Measurements from ENCODE around the gene KRT4. TPM values are rescaled to one million over a fixed set of nuclear protein-coding genes. Genes with fewer than 3 reads are reported as not detected.

Gene KRT4
- total and polyA plus RNA-seq, 3 experiments from 2014 or later = not detected

GRCh38 chr12:52838609-52839435 lies 24.9 kb upstream of the KRT4 start:
- peak in 1 of 5 donors; percentile 38 for DNase-seq
- Mint-ChIP-seq H3K27me3 (peaks cover 16 to 33% of the 10 kb centered on the region in 2 donors), H3K9me3 (no peaks in the 10 kb centered on the region), H3K4me3 (no peak overlapping the region), H3K36me3 (no peaks in the 10 kb centered on the region), H3K27ac (peak overlapping the region in 1 of 8 donors; percentile 68), H3K4me1 (peaks cover 7 to 20% (median 9%) of the 10 kb centered on the region in 3 donors)
- Histone ChIP-seq H3K36me3 (ENCODE audit: insufficient read depth, low read length) (no peaks in the 10 kb centered on the region), H3K4me1 (ENCODE audit: insufficient read depth, low read length) (peaks cover 12% of the 10 kb centered on the region), H3K27ac (ENCODE audit: low read depth, low read length) (no peak overlapping the region), H3K4me3 (ENCODE audit: low read length) (no peak overlapping the region), H3K9me3 (ENCODE audit: low read length) (no peaks in the 10 kb centered on the region), H3K27me3 (ENCODE audit: insufficient read depth, low read length, poor library complexity, severe bottlenecking) (no peaks in the 10 kb centered on the region)
- ChIA-PET CTCF (no interaction called here), POLR2A (no interaction called here)

- Mint-ChIP-seq H3K4me3 (peak overlapping the region in 1 of 7 donors; percentile 10), H3K36me3 (no peaks in the 10 kb centered on the region), H3K9me3 (no peaks in the 10 kb centered on the region), H3K4me1 (peaks cover 7 to 20% (median 9%) of the 10 kb centered on the region in 3 donors), H3K27ac (peak overlapping the region in 2 of 8 donors; percentile 61 to 68), H3K27me3 (peaks cover 16 to 33% of the 10 kb centered on the region in 2 donors)
- DNase-seq = peak in 1 of 5 donors; percentile 5
- ChIA-PET POLR2A (no interaction called here), CTCF (no interaction called here)
- Histone ChIP-seq H3K36me3 (ENCODE audit: insufficient read depth, low read length) (no peaks in the 10 kb centered on the region), H3K27ac (ENCODE audit: low read depth, low read length) (no peak overlapping the region), H3K9me3 (ENCODE audit: low read length) (no peaks in the 10 kb centered on the region), H3K4me1 (ENCODE audit: insufficient read depth, low read length) (peaks cover 12% of the 10 kb centered on the region), H3K4me3 (ENCODE audit: low read length) (no peak overlapping the region), H3K27me3 (ENCODE audit: insufficient read depth, low read length, poor library complexity, severe bottlenecking) (no peaks in the 10 kb centered on the region)
Measured at GRCh38 chr12:52837781-52838608, 24.1 kb upstream of the KRT4 start.

GRCh38 chr12:52837413-52837741 lies 23.5 kb upstream of the KRT4 start:
- no peak for DNase-seq
- Mint-ChIP-seq H3K4me3 (no peak overlapping the region), H3K27me3 (peaks cover 16 to 33% of the 10 kb centered on the region in 2 donors), H3K27ac (peak overlapping the region in 1 of 8 donors; percentile 54), H3K4me1 (peaks cover 7 to 20% (median 9%) of the 10 kb centered on the region in 3 donors), H3K36me3 (no peaks in the 10 kb centered on the region), H3K9me3 (no peaks in the 10 kb centered on the region)
- POLR2A ChIA-PET = no interaction called here
- H3K27me3 ChIP-seq (ENCODE audit: insufficient read depth, low read length, poor library complexity, severe bottlenecking) = no peaks in the 10 kb centered on the region
- peaks cover 12% of the 10 kb centered on the region for H3K4me1 ChIP-seq (ENCODE audit: insufficient read depth, low read length)
- H3K9me3 ChIP-seq (ENCODE audit: low read length) = no peaks in the 10 kb centered on the region
- no peaks in the 10 kb centered on the region for H3K36me3 ChIP-seq (ENCODE audit: insufficient read depth, low read length)
- no peak overlapping the region for H3K27ac ChIP-seq (ENCODE audit: low read depth, low read length)
- H3K4me3 ChIP-seq (ENCODE audit: low read length) = no peak overlapping the region
- CTCF ChIA-PET = interaction anchor here (1.0 kb wide), 1 partner anchor 13 kb away, joined by 3 read pairs; no protein-coding TSS in a partner anchor

- Histone ChIP-seq H3K9me3 (ENCODE audit: low read length) (no peaks in the 10 kb centered on the region), H3K27me3 (ENCODE audit: insufficient read depth, low read length, poor library complexity, severe bottlenecking) (no peaks in the 10 kb centered on the region), H3K27ac (ENCODE audit: low read depth, low read length) (no peak overlapping the region), H3K4me1 (ENCODE audit: insufficient read depth, low read length) (peaks cover 12% of the 10 kb centered on the region), H3K36me3 (ENCODE audit: insufficient read depth, low read length) (no peaks in the 10 kb centered on the region), H3K4me3 (ENCODE audit: low read length) (no peak overlapping the region)
- H3K4me1 Mint-ChIP-seq = peaks cover 7 to 20% (median 9%) of the 10 kb centered on the region in 3 donors
- H3K36me3 Mint-ChIP-seq = no peaks in the 10 kb centered on the region
- H3K9me3 Mint-ChIP-seq = no peaks in the 10 kb centered on the region
- DNase-seq = no peak
- POLR2A ChIA-PET = no interaction called here
- H3K4me3 Mint-ChIP-seq = no peak overlapping the region
- CTCF ChIA-PET = interaction anchor here (1.0 to 1.2 kb wide), 2 partner anchors 13 to 274 kb away, joined by 3 read pairs; no protein-coding TSS in a partner anchor
- peaks cover 16 to 33% of the 10 kb centered on the region in 2 donors for H3K27me3 Mint-ChIP-seq
- peak overlapping the region in 6 of 8 donors; percentile 11 to 84 (median 52) for H3K27ac Mint-ChIP-seq
Measured at GRCh38 chr12:52836491-52837412, 22.8 kb upstream of the KRT4 start.

GRCh38 chr12:52836042-52836466 lies 22.1 kb upstream of the KRT4 start:
- Mint-ChIP-seq H3K4me1 (peaks cover 7 to 20% (median 9%) of the 10 kb centered on the region in 3 donors), H3K27me3 (peaks cover 16 to 30% of the 10 kb centered on the region in 2 donors), H3K36me3 (no peaks in the 10 kb centered on the region), H3K9me3 (no peaks in the 10 kb centered on the region), H3K27ac (peak overlapping the region in 5 of 8 donors; percentile 1 to 84 (median 35)), H3K4me3 (no peak overlapping the region)
- ChIA-PET POLR2A (no interaction called here), CTCF (interaction anchor here (1.2 kb wide), 1 partner anchor 274 kb away, joined by 3 read pairs; no protein-coding TSS in a partner anchor)
- Histone ChIP-seq H3K36me3 (ENCODE audit: insufficient read depth, low read length) (no peaks in the 10 kb centered on the region), H3K27ac (ENCODE audit: low read depth, low read length) (no peak overlapping the region), H3K4me3 (ENCODE audit: low read length) (no peak overlapping the region), H3K9me3 (ENCODE audit: low read length) (no peaks in the 10 kb centered on the region), H3K4me1 (ENCODE audit: insufficient read depth, low read length) (peaks cover 12% of the 10 kb centered on the region), H3K27me3 (ENCODE audit: insufficient read depth, low read length, poor library complexity, severe bottlenecking) (no peaks in the 10 kb centered on the region)
- peak in 3 of 5 donors; percentile 4 to 58 (median 21) for DNase-seq

GRCh38 chr12:52835271-52836041 lies 21.5 kb upstream of the KRT4 start:
- H3K36me3 ChIP-seq (ENCODE audit: insufficient read depth, low read length) = no peaks in the 10 kb centered on the region
- no peaks in the 10 kb centered on the region for H3K9me3 ChIP-seq (ENCODE audit: low read length)
- CTCF ChIA-PET = interaction anchor here (1.2 kb wide), 1 partner anchor 273 kb away, joined by 3 read pairs; no protein-coding TSS in a partner anchor
- Mint-ChIP-seq H3K27me3 (peaks cover 16 to 30% of the 10 kb centered on the region in 2 donors), H3K4me1 (peaks cover 7 to 20% (median 9%) of the 10 kb centered on the region in 3 donors), H3K9me3 (no peaks in the 10 kb centered on the region), H3K36me3 (no peaks in the 10 kb centered on the region), H3K27ac (peak overlapping the region in 3 of 8 donors; percentile 12 to 68 (median 35)), H3K4me3 (no peak overlapping the region)
- H3K4me1 ChIP-seq (ENCODE audit: insufficient read depth, low read length) = peaks cover 12% of the 10 kb centered on the region
- no peak for DNase-seq
- no peak overlapping the region for H3K27ac ChIP-seq (ENCODE audit: low read depth, low read length)
- H3K27me3 ChIP-seq (ENCODE audit: insufficient read depth, low read length, poor library complexity, severe bottlenecking) = no peaks in the 10 kb centered on the region
- POLR2A ChIA-PET = no interaction called here
- no peak overlapping the region for H3K4me3 ChIP-seq (ENCODE audit: low read length)

GRCh38 chr12:52834727-52835001 lies 20.7 kb upstream of the KRT4 start:
- H3K4me3 ChIP-seq (ENCODE audit: low read length) = no peak overlapping the region
- H3K27me3 ChIP-seq (ENCODE audit: insufficient read depth, low read length, poor library complexity, severe bottlenecking) = no peaks in the 10 kb centered on the region
- Mint-ChIP-seq H3K27ac (no peak overlapping the region), H3K36me3 (no peaks in the 10 kb centered on the region), H3K4me3 (no peak overlapping the region), H3K27me3 (peaks cover 15 to 30% of the 10 kb centered on the region in 2 donors), H3K9me3 (no peaks in the 10 kb centered on the region), H3K4me1 (peaks cover 7 to 20% (median 9%) of the 10 kb centered on the region in 3 donors)
- H3K36me3 ChIP-seq (ENCODE audit: insufficient read depth, low read length) = no peaks in the 10 kb centered on the region
- no peak overlapping the region for H3K27ac ChIP-seq (ENCODE audit: low read depth, low read length)
- peaks cover 12% of the 10 kb centered on the region for H3K4me1 ChIP-seq (ENCODE audit: insufficient read depth, low read length)
- CTCF ChIA-PET = no interaction called here
- H3K9me3 ChIP-seq (ENCODE audit: low read length) = no peaks in the 10 kb centered on the region
- no peak for DNase-seq
- POLR2A ChIA-PET = no interaction called here
